ENCODE results near the gene MYL9. TPM values are rescaled to one million over a fixed set of nuclear protein-coding genes. Genes with fewer than 3 reads are reported as not detected.

Gene MYL9
- total RNA-seq, 4 donors from 2014 or later, result 18.5 to 1,447 (median 245) TPM

GRCh38 chr20:36546111-36546736, 4.9 kb downstream of the MYL9 start:
- peak overlapping the region; percentile 97 to 98 for H3K27ac ChIP-seq
- TF ChIP-seq CTCF (IDR thresholded peaks at IDR 0.05) (no peak), POLR2A (IDR thresholded peaks at IDR 0.05) (no peak)
- DNase-seq, result no peak
- no peak overlapping the region for H3K4me3 ChIP-seq
- no peaks in the 10 kb centered on the region for H3K27me3 ChIP-seq
- intact Hi-C loops (cut with DNase I; ENCODE audit: low total_unique reads), result no loop called here
- no peaks in the 10 kb centered on the region for H3K9me3 ChIP-seq
- peaks cover 2 to 25% of the 10 kb centered on the region in 2 donors for H3K4me1 ChIP-seq
- no peaks in the 10 kb centered on the region for H3K36me3 ChIP-seq

- Histone ChIP-seq H3K9me3 (no peaks in the 10 kb centered on the region), H3K4me1 (peaks cover 2 to 25% of the 10 kb centered on the region in 2 donors), H3K4me3 (no peak overlapping the region), H3K27ac (peak overlapping the region in 1 of 2 donors; percentile 97), H3K27me3 (no peaks in the 10 kb centered on the region), H3K36me3 (no peaks in the 10 kb centered on the region)
- intact Hi-C loops (cut with DNase I; ENCODE audit: low total_unique reads), result no loop called here
- no peak for TF ChIP-seq POLR2A (IDR thresholded peaks at IDR 0.05)
- no peak for TF ChIP-seq CTCF (IDR thresholded peaks at IDR 0.05)
- no peak for DNase-seq
These were observed 6.1 kb downstream of the MYL9 start for GRCh38 chr20:36547186-36548005.

GRCh38 chr20:36548006-36548315, 6.6 kb downstream of the MYL9 start:
- peak in 1 of 2 donors; percentile 49 for DNase-seq
- H3K4me1 ChIP-seq, result peaks cover 2 to 25% of the 10 kb centered on the region in 2 donors
- H3K27ac ChIP-seq, result no peak overlapping the region
- H3K4me3 ChIP-seq, result no peak overlapping the region
- H3K36me3 ChIP-seq, result no peaks in the 10 kb centered on the region
- TF ChIP-seq CTCF (IDR thresholded peaks at IDR 0.05), result no peak
- no peak for TF ChIP-seq POLR2A (IDR thresholded peaks at IDR 0.05)
- H3K27me3 ChIP-seq, result no peaks in the 10 kb centered on the region
- intact Hi-C loops (cut with DNase I; ENCODE audit: low total_unique reads), result no loop called here
- no peaks in the 10 kb centered on the region for H3K9me3 ChIP-seq

GRCh38 chr20:36548704-36549627, 7.6 kb downstream of the MYL9 start:
- no peak overlapping the region for H3K4me3 ChIP-seq
- no peaks in the 10 kb centered on the region for H3K9me3 ChIP-seq
- H3K36me3 ChIP-seq, result no peaks in the 10 kb centered on the region
- no peaks in the 10 kb centered on the region for H3K27me3 ChIP-seq
- peak overlapping the region in 1 of 2 donors; percentile 22 for H3K27ac ChIP-seq
- TF ChIP-seq CTCF (IDR thresholded peaks at IDR 0.05), result no peak
- no peak for TF ChIP-seq POLR2A (IDR thresholded peaks at IDR 0.05)
- DNase-seq, result no peak
- intact Hi-C loops (cut with DNase I; ENCODE audit: low total_unique reads), result no loop called here
- H3K4me1 ChIP-seq, result peaks cover 2 to 23% of the 10 kb centered on the region in 2 donors

Data from uterus (tissue), 4 donors.